GM12875 (cell line): Measurements from ENCODE around the gene CNIH3.

ENCODE experiments used
- H3K4me3 ChIP-seq: one replicate; pipeline ENCODE4 v1.5.1; 2011; ENCODE audit warnings: low read depth, low read length, control low read depth
- CTCF ChIP-seq: IDR thresholded peaks from 2 replicates; pipeline ENCODE4 v1.5.1; 2011; ENCODE audit warnings: low read depth, mild to moderate bottlenecking, control low read depth, inconsistent platforms, low read length, moderate library complexity, borderline replicate concordance; ENCODE audit not compliant: insufficient read depth

CNIH3 gene

DNA sequence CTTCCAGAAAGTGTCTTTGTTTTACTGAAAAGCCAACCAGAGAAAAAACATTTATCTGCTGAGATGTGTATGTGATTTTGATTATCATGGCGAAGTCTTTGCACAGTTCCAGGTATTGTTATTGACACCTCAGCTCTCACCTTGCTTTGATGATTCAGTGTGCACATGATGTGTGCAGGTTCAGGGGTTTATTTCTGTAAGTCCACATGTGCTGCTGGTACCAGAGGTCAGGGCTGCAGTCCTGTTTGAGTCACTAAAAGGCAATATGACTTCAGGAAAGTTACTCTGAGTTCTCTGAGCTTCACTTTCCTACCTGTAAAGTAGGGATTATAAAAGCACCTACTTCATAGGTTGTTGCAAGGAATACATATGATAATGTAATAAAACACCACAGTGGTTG, 97.1 kb downstream of the CNIH3 start:
- H3K4me3 ChIP-seq, result no peak overlapping the region
- no peak for TF ChIP-seq CTCF

GRCh38 chr1:224714553-224714952, 98.4 kb downstream of the CNIH3 start:
- no peak for TF ChIP-seq CTCF
- H3K4me3 ChIP-seq, result no peak overlapping the region

DNA sequence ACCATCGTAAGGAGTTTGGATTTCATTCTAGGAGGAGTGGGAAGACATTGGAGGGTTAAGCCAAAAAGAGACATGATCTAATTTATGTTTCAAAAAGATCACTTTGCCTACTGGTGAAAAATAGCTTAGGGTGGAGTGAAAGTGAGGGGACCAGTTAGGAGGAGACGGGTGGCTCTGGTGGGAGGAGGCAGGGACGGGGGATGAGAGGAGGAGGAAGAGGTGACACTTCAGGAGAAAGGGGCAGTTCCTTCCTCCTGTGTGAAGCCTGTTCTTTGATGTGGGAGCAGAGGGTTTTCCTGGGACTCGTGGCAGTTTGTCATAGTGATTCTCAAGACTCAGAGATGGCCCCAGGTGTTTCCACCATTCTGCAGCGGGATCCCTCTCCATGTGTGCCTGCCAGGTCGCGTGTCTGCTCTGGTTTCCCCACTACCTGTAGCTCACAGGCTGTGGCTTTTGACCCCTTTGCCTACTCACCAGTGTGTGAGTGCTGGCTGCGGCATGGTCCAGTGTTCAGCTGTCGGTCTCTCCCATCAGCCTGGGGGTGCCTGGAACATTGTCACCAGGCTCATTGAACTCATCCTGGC, 102.4 kb downstream of the CNIH3 start:
- no peak for TF ChIP-seq CTCF
- H3K4me3 ChIP-seq, result no peak overlapping the region

GRCh38 chr1:224719716-224720115, 103.6 kb downstream of the CNIH3 start:
- no peak overlapping the region for H3K4me3 ChIP-seq
- no peak for TF ChIP-seq CTCF

GRCh38 chr1:224720216-224720615, 104.1 kb downstream of the CNIH3 start:
- H3K4me3 ChIP-seq, result no peak overlapping the region
- no peak for TF ChIP-seq CTCF

DNA sequence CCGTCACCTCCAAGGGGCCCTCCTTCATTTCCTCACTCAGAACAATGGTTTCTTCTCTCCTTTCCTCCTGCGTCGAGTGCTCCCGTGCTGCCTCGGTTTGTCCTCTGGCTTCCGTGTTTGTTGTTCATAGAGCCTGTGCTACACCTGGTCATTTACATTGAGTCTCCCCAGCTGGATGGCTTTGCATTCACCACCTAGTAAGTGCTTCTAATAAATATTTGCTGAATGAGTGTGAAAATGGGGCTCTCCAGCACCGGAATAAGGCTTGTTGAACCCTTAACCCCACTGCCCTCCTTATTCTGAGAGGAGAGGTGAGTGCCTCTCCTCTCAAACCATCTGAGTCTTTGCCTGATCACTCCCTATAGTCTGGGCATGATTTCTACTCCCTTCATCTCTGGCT, 104.9 kb downstream of the CNIH3 start:
- no peak overlapping the region for H3K4me3 ChIP-seq
- TF ChIP-seq CTCF, result no peak

GRCh38 chr1:224722838-224723237, 106.7 kb downstream of the CNIH3 start:
- TF ChIP-seq CTCF, result no peak
- H3K4me3 ChIP-seq, result no peak overlapping the region
